ENCODE results near the gene CAPN8.

GRCh38 chr1:223657978-223658377 lies 7.5 kb downstream of the CAPN8 start:
- TF ChIP-seq POLR2AphosphoS5 (IDR thresholded peaks at IDR 0.05; ENCODE audit: low read depth, low read length) (no peak), POLR2A (IDR thresholded peaks at IDR 0.05; ENCODE audit: low read depth, low read length) (no peak)
